Measurements from ENCODE around the gene DET1.
"Not testable (repeated sequence)": the region's sequence is repeated elsewhere in the genome, so short reads cannot be mapped to it uniquely, and the experiment has no call there.

DET1 gene

GRCh38 chr15:88497109-88497765 is 49.2 kb downstream of the DET1 start:
- DNase-seq (ENCODE audit: low spot score), result no peak

DNA sequence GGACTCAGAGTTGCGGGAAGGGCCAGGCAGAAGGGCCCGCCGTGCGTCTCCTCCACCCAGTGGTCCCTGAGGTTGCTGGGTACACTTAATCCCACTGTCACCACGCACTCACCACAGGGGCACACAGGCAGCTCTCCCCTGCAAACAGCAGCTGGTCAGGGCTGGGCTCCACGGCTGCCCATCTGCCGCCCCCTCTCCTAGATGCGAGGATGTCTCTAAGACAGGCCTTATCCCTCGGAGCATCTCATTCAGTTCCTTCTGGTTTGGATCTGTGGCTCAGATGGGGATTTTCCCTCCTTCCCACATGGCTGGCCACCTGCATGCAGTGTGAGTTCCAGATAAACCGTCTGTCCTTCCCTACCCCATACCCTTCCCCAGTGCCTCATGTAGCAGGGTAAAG is 52.6 kb downstream of the DET1 start:
- no peak for DNase-seq (ENCODE audit: low spot score)

DNA sequence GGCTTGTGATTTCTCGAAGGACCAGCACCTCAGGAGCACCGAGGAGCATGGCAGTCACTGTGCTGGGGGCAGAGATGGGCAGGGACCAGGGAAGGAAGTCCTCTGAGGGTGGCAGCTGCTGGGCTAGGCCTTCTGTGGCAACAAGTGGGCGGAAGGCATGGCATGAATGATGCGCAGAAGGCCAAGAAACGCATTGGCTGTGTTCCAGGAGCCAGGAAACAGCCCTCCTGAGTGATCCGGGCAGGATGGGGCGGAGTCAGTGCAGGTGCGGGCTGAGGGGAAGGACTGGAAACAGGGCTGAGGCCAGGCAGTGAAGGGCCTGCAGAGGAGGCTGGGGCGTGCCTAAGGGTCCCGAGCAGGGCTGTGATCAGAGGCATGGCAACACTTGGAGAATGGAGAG is 55.3 kb downstream of the DET1 start:
- DNase-seq (ENCODE audit: low spot score), result no peak

DNA sequence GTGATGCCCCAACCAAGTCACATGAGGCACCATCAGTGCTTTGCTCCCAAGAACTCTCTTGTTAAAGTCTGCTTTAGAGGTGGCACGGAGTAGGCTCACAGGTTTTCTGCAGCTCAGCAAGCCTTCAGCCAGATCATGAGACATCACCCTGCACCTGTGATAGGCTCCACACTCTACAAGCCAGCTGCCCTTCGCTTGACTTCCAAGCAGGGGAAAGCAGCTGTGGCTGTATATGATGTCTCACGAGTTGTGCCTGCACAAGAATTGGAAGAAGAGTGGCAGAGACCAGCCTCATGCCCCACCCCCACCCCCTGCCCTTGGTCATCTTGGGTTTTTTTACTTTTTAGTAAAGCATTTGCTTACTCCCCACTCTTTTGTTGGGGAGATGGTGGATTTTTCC is 56.4 kb downstream of the DET1 start:
- DNase-seq (ENCODE audit: low spot score), result no peak

GRCh38 chr15:88489321-88489720 is 57.2 kb downstream of the DET1 start:
- DNase-seq (ENCODE audit: low spot score), result no peak

GRCh38 chr15:88487796-88488523 is 58.5 kb downstream of the DET1 start:
- DNase-seq (ENCODE audit: low spot score), result no peak

DNA sequence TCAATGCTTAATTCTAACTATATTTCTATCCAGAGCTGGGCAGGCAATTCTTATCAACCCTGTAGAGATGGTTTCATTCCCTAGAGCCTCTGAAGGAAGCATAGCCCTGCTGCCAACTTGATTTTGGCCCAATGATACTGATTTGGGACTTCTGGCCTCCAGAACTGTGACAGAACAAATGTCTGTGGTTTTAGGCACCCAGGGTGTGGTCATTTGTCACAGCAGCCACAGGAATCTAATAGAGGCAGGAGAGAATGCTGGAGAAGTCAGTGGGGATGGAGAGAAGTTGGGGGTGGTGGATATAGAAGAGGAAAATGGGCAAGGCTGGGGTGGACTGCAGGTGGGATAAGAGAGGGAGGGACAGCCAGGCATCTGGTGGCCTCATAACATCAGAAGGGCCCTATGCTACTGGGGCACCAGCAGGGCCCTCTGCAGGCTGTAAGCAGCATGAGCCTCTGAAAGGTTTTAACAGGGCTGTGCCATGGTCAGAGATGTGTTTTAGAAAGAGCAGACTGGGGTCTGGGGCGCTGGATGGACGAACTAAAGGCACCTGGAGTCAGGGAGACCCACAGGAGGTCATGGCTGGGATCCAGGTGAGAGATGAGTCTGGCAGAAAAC is 59.2 kb downstream of the DET1 start:
- no peak for DNase-seq (ENCODE audit: low spot score)

DNA sequence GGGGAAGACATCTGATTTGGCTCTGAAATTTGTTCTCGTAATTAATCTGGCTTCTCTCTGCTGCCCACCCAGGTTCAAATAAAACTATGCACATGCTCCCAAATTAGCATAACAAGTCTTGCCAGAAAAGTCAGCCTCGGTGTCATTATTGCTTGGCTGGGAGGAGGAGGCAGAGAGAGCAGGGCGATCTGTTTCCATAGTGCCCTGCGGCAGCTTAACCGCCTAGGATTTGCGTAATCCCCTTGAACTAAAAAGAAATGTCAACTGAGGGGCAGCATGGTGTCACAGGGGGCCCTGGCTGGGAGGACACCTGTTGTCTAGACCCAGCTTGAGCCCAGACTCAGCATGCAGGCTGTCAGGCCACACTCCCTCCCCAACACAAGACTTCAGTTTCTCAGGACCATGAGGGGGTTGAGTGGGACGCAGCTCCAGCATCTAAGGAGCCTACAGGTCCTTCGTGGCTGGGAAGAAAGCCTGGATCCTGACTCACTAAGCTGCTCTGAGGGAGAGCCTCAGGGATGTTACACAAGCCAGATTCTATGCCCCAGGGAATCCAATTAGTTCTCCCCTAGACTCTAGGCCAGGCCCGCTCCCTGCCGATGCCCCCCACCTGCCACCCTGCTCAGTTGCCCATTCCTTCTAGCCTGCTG is 61.7 kb downstream of the DET1 start:
- DNase-seq (ENCODE audit: low spot score), result no peak

GRCh38 chr15:88482263-88482662 is 64.2 kb downstream of the DET1 start:
- no peak for DNase-seq (ENCODE audit: low spot score)

- DNase-seq (ENCODE audit: low spot score), result no peak
Measured at GRCh38 chr15:88480981-88481380, 65.5 kb downstream of the DET1 start.

DNA sequence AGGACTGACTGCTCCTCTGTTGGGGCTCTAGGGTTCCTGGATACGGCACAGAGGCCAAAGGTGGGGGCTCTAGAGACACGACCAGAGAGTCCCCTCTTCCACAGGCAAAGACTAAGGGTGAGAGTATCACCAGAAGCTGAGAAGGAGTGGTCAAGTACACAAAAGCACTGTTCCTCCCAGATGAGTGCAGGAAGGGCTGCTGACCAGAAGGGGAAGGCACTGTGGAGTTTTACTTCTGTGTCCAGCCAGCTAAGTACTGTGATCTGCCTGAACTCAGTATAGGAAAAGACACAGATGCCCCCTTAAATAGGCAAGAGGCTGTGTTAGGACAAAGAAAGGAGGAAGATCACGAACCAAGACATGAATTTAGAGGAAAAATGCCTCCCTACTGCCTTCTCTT is 67.3 kb downstream of the DET1 start:
- no peak for DNase-seq (ENCODE audit: low spot score)

GRCh38 chr15:88477904-88478303 is 68.6 kb downstream of the DET1 start:
- no peak for DNase-seq (ENCODE audit: low spot score)

- no peak for DNase-seq (ENCODE audit: low spot score)
Measured at GRCh38 chr15:88477126-88477525, 69.4 kb downstream of the DET1 start.

DNA sequence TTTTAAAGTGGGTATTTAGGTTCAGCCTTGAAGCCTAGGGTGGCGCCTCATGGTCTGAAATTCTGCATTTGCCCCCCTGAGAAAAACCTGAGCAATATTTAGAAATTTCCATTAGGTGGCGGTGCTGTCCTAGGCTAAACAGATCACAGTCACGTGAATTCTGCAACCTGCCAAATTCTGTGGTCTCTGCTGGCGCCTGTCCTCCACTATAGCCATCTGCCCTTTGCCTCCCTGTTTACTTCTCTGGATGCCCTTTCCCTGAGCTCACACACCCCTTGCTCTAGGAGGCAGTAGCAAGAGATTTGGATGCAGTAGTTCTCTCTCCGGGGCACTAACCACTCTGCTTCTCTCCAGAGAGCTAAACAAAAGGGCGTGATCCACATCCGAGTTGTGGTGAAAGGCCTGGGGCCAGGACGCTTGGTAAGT is 69.8 kb downstream of the DET1 start:
- peak; percentile 53 for DNase-seq (ENCODE audit: low spot score)

DNA sequence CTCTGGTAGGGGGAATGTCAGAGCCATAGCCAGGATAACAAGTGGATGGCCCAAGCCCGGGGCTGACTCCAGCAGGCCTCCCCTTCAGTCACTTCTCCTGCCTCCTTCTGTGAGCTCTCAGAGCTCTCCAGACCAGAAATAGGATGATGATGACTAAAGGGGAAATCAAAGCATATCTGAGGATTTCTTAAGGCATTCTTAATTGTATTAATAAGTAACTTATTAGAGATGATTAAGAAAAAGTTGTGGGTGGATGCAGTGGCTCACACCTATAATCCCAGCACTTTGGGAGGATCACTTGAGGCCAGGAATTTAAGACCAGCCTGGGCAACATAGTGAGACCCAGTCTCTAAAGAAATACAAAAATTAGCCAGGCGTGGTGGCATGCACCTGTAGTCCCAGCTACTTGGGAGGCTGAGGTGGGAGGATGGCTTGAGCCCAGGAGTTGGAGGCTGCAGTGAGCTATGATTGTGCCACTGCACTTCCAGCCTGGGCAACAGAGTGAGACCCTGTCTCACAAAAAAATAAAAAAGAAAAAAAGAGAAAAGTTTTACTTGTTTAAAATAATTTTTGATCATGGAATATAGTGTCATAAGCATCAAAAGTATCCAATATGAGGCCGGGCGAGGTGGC is 72.7 kb downstream of the DET1 start:
- not testable (repeated sequence) for DNase-seq (ENCODE audit: low spot score)

GRCh38 chr15:88472225-88472624 is 74.3 kb downstream of the DET1 start:
- DNase-seq (ENCODE audit: low spot score), result no peak

- DNase-seq (ENCODE audit: low spot score), result no peak
Measured at GRCh38 chr15:88470625-88471372, 75.7 kb downstream of the DET1 start.

- DNase-seq (ENCODE audit: low spot score), result no peak
Measured at GRCh38 chr15:88469321-88469720, 77.2 kb downstream of the DET1 start.

DNA sequence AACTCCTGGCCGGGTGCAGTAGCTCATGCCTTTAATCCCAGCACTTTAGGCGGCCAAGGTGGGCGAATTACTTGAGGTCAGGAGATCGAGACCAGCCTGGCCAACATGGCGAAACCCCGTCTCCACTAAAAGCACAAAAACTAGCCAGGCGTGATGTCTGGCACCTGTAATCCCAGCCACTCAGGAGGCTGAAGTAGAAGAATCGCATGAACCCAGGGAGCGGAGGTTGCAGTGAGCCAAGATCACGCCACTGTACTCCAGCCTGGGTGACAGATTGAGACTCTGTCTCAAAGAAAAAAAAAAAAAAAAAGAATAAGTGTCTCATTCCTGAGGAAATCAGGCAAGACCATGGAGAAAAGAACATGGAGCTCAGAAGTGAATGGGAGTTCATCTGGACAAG is 77.8 kb downstream of the DET1 start:
- DNase-seq (ENCODE audit: low spot score), result not testable (repeated sequence)

DNA sequence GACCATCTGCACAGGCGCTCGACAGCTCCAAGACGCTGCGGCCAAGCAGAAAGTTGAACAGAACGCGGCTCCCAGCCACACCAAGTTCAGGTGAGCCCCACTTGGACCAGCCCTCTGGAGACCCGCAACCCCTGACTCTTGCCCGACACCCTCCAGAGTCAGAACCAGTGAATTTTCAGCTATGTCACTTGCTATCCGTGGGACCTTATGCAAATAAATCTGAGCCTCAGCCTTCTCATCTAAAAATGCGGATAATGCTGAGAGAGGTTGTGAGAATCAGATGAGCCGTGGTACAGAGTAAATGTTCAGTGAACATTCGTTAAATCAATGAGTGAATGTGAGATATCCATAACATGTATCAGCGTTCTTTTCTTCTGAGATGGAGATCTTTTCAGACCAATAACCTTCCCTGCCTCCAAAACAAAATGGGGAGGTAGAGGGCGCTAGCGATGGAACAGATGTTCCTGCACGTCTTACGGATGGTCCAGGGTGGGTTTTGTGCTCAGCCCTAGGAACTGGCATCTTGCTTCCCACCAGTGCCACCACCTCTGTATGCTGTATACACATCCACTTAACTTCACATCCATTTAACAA is 78.4 kb downstream of the DET1 start:
- DNase-seq (ENCODE audit: low spot score), result no peak
